DMS153 treated with DMSO at 0.1 percent for 48 hours (cell line): ENCODE data around the gene KIRREL3.

Source experiments
- DNase-seq: peaks from one replicate; lab custom pipeline; 2025; ENCODE audit not compliant: unreplicated experiment; lab: John Stamatoyannopoulos, UW

The KIRREL3 gene

DNA sequence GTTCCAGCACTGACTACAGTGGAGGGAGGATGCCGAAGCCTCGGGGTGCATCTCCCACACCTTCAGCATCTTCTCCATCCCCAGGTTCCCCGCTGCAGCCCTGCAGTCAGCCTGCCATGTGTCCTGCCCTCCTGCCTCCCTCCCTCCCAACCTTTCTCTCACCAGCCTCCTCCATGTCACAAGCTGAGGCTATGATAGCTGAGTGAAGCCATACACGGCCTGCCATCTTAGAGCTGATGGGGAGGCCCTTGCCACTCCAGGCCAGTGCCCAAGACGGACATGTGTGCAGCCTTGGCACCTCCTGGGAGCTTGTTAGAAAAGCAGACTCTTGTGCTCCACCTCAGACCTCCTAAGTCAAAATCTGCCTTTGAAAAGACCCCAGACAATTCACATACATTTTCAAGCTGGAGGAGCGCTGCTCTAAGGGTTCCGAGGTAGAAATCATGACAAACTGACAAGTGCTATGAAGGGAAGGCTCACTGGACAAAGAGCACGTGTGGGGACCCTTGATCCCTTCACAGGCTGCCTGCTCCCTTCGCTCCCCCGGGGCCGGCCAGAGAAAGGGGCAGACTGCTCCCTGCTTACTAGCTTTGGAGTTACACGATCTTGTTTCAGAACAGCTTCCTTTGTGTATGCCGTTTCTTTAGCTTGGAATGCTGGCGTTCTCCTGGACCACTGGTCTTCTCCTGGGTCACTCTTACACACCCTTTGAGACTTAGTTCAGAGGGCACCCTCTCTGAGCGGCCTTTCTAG lies 521.2 kb downstream of the KIRREL3 start:
- DNase-seq = no peak

DNA sequence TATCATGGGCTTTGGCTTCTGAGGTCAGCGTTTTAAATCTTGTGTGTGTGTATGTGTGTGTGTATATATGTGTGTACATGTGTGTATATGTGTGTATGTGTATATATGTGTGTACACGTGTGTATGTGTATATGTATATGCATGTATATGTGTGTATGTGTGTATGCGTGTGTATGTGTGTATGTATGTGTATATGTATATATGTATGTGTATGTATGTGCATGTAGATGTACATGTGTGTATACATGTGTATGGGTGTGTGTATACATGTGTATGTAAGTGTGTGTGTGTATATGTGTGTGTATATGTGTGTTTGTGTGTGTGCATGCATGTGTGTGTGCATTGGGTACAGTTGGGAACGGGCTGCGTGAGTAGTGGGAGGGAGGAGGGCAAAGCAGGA lies 522.1 kb downstream of the KIRREL3 start:
- no peak for DNase-seq

DNA sequence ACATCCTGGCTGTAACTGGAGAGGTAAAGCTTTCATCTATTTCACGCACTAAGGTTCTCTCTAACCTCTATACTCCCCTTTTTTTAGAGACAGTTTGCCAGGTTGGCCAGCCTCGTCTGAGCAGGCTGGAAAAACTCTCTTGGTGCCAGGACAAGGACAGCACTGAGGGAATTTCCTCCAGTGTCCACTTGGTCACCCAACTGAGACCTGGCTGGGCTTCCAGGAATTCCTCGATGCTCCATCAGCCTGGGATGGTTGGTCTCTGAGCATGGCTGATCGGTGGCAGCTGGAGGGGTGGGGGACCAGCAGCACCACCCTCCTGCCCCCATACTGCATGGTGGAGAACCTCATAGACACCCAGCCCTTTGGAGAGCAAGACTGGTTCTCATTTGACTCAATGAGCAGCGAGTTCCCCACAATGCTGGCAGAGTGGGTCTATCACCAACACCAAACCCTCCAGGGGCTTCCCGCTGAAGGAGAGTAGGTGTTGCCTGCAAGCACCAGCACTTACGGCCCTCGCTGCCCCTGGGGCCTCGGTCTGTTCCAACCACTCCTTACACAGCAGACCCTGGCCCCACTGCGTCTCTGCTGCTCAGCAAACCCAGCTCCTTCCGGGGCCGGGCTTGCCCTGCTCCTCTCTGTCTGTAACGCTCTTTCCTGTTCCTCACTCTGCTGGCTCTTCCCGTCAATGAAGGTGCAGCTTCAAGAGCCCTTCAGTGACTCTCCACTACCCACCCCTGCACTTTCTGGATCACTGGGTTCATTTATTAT lies 522.9 kb downstream of the KIRREL3 start:
- no peak for DNase-seq

- no peak for DNase-seq
Measured at GRCh38 chr11:126476977-126477376, 523.6 kb downstream of the KIRREL3 start.

GRCh38 chr11:126476266-126476924 lies 524.2 kb downstream of the KIRREL3 start:
- no peak for DNase-seq

- no peak for DNase-seq
Measured at GRCh38 chr11:126475014-126475991, 525.3 kb downstream of the KIRREL3 start.

- DNase-seq = no peak
Measured at GRCh38 chr11:126474220-126474619, 526.4 kb downstream of the KIRREL3 start.

DNA sequence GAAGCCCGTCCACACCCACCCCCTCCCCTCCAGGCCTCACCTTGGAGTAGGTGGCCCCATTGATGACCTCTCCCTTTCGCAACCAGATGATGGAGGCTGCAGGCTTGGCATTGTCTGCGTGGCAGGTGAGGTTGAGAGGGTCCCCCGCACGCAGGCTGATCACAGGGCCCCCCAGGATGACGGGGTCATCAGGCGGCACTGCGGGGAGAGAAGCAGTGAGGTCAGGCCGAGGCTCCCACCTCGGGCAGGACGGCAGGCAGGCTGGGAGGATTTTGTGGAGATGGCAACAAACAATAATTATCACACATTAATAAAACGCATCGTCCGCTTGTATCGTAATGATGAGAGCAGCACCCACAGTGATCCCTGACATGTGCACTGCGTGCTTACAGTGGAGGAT lies 527.3 kb downstream of the KIRREL3 start:
- no peak for DNase-seq

DNA sequence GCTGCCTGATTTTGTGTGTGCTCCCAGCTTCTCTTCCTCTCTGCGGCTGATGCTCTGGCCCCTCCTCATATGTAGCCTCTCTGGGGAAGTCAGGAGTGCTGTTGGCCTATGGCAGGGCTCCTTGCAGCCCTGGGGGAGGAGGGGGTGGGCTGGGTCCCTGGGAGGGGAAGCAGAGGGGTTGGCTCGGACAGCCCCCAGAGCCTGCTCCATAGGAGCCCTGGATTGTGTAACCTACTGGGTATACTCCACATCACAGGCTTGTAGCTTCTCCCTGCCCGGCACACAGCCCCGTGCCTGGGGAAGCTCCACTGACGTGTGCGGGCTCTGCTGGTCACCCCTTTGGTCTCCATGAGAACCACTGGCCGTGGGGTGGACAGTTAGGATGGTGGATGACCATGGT lies 531.3 kb downstream of the KIRREL3 start:
- DNase-seq = no peak

- no peak for DNase-seq
Measured at GRCh38 chr11:126468102-126468521, 532.5 kb downstream of the KIRREL3 start.

GRCh38 chr11:126467471-126467870 lies 533.1 kb downstream of the KIRREL3 start:
- no peak for DNase-seq

DNA sequence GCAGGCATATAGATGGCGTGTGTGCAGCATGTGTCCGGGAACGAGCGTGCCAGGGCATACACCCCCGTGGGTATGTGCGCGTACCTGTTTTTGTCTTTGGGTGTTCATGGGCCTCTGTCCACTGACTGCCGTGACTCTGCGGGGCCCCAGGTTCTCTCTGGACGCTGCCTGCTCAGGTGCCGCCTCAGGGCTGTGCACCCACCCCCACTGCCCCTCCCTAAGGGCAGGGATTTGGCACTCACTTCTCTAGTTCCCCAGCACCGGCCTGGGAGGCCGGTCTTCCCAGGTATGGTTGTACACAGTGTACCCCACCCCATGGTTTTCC lies 533.6 kb downstream of the KIRREL3 start:
- no peak for DNase-seq

GRCh38 chr11:126466236-126467045 lies 534.1 kb downstream of the KIRREL3 start:
- DNase-seq = no peak

DNA sequence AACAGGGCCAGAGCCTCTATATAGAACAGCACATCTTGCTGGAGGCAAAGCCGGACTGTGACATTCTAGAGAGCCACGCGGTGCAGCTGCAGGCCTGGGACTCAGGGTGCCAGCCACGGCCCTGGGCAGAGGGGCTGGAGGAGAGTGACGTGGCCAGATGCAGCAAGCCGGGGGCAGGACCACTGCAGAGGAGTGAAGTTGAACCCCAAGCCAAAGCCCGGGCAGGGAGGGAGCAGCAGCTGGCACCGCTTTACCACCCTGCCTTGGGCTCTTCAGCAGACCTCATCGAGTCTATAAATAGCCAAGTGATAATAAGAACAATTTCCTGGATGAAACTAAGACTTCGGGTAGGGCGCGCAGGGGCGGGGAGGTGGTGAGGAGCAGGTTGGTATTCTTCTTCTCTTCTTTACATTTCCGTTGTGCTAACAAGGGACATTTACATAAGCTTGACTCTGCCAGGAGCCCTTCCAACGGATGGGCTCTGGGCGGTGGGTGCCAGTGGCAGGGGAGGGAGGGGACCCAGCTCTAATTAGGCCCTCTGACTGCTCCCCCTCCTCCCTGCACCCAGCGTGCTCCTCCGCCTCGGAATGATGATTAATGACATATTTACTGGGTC lies 534.9 kb downstream of the KIRREL3 start:
- peak; percentile 41 for DNase-seq

DNA sequence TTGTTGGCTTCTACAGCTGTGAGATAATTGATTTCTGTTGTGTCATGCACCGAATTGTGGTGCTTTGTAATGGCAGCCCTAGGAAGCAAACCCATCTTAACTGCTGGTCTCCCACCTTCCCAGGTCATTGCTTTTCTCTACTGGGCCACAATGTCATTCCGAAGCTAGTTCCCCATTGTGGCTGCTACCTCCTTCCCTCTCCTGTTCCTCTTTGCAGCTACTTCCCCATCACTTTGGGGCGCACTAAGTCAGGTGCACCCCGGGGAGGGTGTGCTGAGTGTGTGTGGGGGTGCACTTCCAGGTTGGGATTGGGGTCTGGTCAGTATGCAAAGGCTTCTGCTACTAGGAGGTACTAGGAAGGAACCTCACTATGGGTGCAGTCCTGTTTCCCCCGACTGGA lies 535.8 kb downstream of the KIRREL3 start:
- DNase-seq = no peak

DNA sequence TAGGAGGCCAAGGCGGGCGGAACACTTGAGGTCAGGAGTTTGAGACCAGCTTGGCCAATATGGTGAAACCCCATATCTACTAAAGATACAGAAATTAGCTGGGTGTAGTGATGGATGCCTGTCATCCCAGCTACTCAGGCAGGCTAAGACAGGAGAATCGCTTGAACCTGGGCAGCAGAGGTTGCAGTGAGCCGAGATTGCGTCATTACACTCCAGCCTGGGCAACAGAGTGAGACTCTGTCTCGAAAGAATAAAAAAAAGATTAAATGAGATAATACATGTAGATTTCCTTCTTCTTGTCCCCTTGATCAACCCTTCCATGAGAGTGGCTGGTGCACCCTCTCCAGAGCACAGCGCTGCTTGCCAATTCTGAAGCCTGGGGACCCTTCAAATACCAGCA lies 538.1 kb downstream of the KIRREL3 start:
- DNase-seq = no peak

- no peak for DNase-seq
Measured at GRCh38 chr11:126461996-126462395, 538.6 kb downstream of the KIRREL3 start.

GRCh38 chr11:126461096-126461440 lies 539.5 kb downstream of the KIRREL3 start:
- no peak for DNase-seq

DNA sequence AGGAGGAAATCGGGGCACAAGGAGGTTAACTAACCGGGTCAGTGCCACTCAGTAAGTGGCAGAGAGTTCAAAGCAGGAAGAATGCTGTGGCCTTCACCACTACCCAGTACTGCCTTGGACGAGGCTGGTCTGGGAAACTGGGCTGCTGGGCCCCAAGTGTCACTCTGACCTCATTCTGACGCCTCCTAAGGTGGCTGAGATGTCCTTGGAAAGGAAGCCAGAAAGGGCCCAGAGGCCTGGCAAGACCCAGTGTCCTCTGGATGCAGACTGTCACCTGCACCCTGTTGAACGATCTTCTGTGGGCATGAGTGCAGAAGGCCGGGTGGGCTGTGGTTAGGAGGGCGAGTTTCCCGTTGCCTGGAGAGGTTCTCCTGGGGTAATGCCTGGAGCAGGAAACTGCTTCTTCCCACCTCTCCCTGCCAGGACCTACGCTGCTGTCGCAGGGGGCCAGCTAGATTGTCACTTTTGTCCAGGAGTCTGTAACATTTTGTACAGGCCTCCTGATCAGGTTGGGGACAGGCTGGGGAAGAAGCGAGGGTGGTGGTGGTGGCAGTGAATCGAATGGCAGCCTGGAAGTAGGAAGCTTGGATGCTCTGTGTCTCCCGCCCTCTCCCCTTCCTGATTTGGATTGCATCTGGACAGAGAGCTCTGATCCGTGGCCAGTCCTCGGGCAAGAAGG lies 540.0 kb downstream of the KIRREL3 start:
- no peak for DNase-seq
